B cell (primary cell): ENCODE results near the gene PCIF1.

Source experiments
- CTCF ChIP-seq: fragments of 200-600 bp; IDR thresholded peaks from one replicate; pipeline ENCODE4 v1.8.0; 2022; ENCODE audit warnings: antibody characterized with exemption, mild to moderate bottlenecking
- EZH2 ChIP-seq: IDR thresholded peaks from 2 replicates; pipeline ENCODE4 v1.6.1; 2012; ENCODE audit warnings: borderline replicate concordance, low read depth, mild to moderate bottlenecking, moderate library complexity, low read length; ENCODE audit not compliant: insufficient read depth, poor library complexity, severe bottlenecking

GRCh38 chr20:45918182-45918737, 16.2 kb upstream of the PCIF1 start:
- TF ChIP-seq CTCF (no peak), EZH2 (no peak)
